GM21723 (cell line): ENCODE data around the gene CRNKL1.

Source experiments
- ATAC-seq: cut with Tn5 transposase; IDR thresholded peaks from one replicate; pipeline ENCODE4 v1.9.1; 2021; ENCODE audit warnings: mild to moderate bottlenecking, moderate library complexity; ENCODE audit not compliant: unreplicated experiment

Gene CRNKL1

DNA sequence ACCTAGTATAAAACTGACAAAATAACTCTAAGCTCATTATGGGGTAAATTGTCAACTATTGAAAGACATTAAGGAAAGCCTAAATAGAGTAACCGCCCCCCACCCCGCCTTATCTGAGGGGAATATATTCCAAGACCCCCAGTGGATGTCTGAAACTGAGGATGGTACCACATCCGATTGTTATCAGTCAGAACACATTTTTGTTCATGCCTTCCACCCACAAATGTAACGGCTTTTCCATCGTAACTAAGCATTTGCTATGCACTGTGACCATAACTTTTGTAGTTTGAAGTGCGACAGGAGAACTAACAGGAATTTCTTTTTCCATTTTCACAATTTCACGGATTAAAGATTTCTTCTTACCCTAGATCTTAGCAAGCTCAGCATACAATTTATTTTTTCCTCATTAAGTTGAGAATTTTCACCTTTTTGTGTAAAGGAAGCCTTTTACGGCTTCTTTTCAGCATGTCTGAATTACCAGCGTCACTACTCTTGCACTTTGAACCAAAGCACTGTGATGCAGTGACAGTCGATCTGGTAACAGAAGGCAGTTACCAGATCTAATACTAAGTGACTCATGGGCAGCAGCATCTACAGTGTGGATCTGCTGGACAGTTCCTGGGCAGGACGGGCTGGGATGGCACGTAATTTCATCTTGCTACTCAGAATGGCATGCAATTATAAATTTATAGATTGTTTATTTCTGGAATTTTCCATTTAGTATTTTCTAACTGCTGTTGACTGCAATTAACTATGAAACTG, 11.9 kb upstream of the CRNKL1 start:
- ATAC-seq: no peak

DNA sequence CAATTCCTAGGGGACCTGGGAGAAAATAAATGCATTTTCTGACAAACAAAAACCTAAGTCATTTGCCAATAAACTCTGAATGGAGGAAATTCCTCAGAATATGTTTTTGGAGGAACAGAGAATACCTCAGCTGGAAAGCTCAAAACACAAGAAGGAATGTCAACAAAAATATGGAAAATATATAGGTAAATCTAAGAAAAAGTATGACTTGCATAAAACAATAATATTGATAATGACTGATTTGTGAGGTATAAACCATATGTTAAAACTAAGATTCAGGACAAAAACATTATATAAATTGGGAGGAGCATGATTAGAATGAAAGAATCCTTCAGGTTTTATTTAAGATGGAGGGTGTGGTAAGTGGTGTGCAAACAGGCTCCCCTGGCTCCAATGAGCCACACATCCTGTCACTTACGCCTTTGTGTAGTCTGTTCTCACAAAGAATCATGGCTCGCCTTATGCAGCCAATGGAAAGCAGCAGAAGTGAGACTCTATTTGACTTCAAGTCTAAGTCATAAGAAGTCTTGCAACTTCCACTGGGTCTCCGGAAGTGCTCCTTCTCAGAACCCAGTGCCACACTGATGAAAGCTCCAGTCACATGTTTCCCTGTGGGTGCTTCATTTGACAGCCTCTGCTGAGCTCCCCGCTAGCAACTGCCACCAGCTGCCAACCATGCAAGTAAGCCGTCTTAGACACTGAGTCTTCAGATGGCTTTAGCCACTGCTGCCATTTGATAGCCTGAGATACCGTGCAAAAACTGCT, 8.2 kb upstream of the CRNKL1 start:
- ATAC-seq: no peak

DNA sequence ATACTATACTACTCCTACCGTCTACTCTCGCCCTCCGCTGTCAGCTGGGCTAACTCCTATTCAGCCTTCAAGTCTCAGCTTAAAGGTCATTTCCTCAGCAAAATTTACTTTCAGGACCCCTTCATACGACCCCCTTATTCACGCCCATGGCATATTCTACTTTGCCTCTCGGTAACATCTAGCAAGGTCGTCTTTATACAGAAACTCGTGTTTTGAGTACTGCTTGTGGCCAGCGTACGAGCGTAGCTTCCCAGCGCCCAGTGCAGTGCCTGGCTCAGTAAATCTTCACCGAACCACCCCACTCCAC, 546 bp downstream of the CRNKL1 start:
- ATAC-seq: peak; percentile 25

DNA sequence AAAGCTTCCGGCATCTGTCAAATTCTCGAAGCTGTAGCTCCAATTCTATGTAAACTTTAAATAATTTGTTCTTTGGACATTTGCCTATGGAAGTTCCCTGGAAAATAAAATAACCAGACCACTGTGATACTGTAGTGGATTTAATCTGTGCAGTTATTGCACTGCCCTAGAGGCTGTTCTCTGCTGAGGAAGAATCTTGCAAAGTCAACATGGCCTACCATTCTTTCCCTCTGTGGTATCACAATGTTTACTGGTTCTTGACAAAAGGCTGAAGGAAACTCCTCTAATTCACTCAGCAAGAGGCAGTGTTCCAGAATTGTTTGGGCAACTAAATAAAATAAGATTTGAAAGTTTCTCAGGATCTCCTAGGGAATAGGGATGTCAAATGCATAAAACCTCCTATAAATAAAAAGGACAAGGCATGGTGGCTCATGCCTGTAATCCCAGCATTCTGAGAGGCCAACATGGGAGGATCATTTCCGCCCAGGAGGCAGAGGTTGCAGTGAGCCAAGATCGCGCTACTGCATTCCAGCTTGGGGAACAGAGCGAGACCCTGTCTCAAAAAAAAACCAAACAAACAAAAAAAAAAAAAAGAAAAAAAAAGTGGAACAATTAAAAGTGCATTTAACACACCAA, 12.4 kb downstream of the CRNKL1 start:
- ATAC-seq: no peak

- ATAC-seq: no peak
These were observed 13.7 kb downstream of the CRNKL1 start for GRCh38 chr20:20038586-20038985.

GRCh38 chr20:20037960-20038359, 14.3 kb downstream of the CRNKL1 start:
- ATAC-seq: no peak

GRCh38 chr20:20036756-20037155, 15.5 kb downstream of the CRNKL1 start:
- no peak for ATAC-seq

- ATAC-seq: no peak
These were observed 17.8 kb downstream of the CRNKL1 start for GRCh38 chr20:20034486-20034885.

DNA sequence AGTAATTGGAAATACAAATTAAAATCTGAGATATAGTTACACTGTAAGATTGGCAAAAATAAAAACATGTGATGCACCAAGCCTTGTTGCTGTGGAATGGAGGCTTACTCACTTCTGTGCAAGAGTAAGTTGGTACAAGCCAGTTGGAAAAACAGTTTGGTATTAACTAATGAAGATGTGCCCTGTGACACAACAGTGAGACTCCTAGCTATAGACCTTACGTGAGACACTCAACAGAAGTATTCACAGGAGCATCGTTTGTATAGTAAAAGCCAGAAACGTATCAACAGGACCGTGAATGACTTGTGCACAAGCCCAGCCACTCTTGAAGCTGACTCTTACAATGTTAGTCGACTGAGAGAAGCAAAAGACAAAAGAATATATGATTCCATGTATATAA, 20.5 kb downstream of the CRNKL1 start:
- ATAC-seq: no peak

- no peak for ATAC-seq
These were observed 25.0 kb downstream of the CRNKL1 start for GRCh38 chr20:20027284-20027683.

DNA sequence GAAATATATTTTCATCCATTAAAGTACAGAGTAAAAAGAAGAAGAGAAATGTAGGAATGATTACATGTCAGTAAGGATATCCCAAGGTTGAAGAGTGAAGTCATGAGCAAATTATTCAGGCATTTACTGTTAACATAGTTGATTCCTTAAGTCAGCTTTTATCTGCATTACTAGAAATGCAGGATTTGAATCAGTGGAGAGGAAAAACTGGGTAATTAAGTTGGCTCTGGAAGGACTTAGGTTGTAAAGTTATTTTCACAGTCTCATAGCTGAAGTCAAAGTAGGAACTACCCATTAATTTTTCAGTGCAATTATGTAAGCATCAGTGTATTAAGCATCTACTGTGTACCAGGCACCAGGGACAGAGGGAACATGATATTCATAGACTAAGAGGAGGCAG, 27.3 kb downstream of the CRNKL1 start:
- ATAC-seq: no peak

- ATAC-seq: no peak
These were observed 28.9 kb downstream of the CRNKL1 start for GRCh38 chr20:20023395-20023794.

DNA sequence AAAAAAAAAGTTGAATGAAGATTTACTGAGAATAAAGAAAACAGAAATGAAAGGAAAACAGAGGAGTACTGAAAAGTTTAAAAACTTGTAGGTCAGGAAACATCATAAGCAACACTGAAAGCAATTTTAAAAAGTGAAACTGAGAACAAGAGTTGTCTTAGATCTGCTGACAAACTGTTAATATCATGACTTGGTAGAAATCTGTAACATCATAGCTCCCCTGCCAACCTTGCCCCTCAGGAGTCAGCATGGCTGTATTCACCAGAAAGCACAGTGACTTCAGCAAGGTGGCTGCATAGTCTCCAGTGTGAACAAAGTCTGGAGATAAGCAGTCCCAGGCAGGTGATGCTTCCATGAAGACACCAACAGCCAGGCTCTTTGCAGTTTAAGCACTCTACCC, 29.8 kb downstream of the CRNKL1 start:
- peak; percentile 80 for ATAC-seq

DNA sequence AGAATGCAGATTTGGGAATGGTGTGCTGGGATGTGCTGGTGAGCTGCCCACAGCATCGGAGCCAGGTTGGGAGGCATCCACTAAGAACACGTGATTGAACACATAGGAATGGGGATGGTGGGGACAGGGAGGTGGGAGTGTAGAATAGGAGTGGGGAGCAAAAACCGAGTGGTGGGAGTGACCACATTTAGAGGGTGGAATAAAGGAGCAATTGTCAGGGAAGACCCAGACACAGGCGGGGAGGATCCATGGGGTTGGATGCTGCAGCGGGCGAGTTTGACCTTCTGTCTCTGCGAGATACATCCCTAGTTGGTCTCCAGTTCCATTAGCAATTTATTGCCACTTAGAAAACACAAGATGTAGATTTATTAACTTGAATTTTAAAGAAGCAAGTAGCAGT, 30.4 kb downstream of the CRNKL1 start:
- no peak for ATAC-seq

DNA sequence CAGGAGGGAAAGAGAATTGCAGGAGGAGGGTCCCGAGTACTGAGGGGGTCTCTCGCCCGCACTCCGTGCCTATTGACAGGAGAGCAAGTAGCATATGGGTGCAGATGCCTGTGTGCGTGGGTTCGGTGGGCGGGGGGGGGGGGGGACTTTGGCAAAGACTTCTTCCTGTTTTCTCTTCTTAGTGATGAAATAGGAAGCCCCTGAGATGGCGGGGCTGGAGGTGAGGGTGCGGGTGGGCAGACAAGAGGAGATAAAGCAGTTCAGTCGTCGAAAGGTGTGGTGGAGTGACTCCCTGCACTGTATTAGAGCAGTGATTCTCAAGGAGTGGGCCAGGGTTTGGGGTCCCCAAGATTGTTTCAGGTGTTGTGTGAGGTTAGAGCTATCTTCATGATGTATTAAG, 31.4 kb downstream of the CRNKL1 start:
- ATAC-seq: no peak

- no peak for ATAC-seq
These were observed 33.1 kb downstream of the CRNKL1 start for GRCh38 chr20:20019123-20019522.

DNA sequence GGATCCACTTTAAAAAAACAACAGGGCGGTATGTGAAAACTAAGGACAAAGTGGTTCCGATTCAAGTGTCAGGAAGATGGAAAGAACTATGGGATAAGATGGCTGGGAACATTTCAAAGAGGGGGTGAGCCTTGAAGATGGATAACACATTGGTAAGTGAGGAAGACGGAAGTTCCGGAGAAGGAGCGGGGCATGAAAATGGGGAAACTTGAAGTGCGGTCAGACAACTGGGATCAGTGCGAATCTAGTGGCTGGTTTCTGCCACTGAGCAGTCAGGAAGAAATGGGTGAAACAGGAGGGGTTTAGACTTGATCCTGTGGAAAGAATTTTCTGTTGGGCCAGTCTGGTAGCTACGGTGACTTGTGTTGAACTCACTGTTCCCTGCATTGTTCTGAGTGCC, 33.9 kb downstream of the CRNKL1 start:
- ATAC-seq: no peak

GRCh38 chr20:20017844-20018185, 34.5 kb downstream of the CRNKL1 start:
- no peak for ATAC-seq

- ATAC-seq: peak; percentile 98
These were observed 35.0 kb downstream of the CRNKL1 start, which contains the start of gene NAA20 for GRCh38 chr20:20017001-20017843. Gene NAA20 (plus strand): TSS chr20:20017362. CDS start chr20:20017397, 35 bp downstream.

DNA sequence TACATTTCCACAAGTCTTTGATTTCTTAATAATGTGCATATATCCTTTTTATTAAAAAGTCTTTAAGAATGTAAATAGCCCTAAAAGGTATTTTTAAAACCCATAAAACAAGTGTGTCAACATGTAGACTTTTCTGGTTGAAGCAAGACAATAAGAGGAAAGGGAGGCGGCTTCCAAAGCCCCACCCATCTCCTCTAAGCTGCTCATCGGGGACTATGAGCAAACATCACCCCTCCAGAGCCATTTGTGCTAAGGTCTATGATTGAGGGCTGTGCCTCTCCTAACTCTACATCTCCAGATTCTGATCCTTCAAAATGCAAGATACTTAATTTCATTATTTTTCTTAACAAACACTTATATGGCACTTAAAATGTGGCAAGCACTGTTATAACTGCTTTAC, 37.6 kb downstream of the CRNKL1 start:
- no peak for ATAC-seq

- no peak for ATAC-seq
These were observed 39.7 kb downstream of the CRNKL1 start for GRCh38 chr20:20012541-20012940.
